Measurements from ENCODE around the gene GALNT2. TPM values are rescaled to one million over a fixed set of nuclear protein-coding genes. Genes with fewer than 3 reads are reported as not detected.

GALNT2 gene
- total RNA-seq, 1 donor from 2014 or later: 129 TPM

- H3K4me1 ChIP-seq: peaks cover 30 to 61% of the 10 kb centered on the region in 2 donors
Measured at GRCh38 chr1:230085178-230085515, 18.1 kb downstream of the GALNT2 start.

GRCh38 chr1:230086151-230086550 lies 19.1 kb downstream of the GALNT2 start:
- Histone ChIP-seq H3K9me3 (no peaks in the 10 kb centered on the region), H3K27me3 (no peaks in the 10 kb centered on the region), H3K4me3 (peak overlapping the region; percentile 11 to 14), H3K27ac (peak overlapping the region; percentile 92 to 95), H3K4me1 (peaks cover 26 to 66% of the 10 kb centered on the region in 2 donors), H3K36me3 (no peaks in the 10 kb centered on the region)
- no peak for DNase-seq (ENCODE audit: low spot score in 2 of 2)
- TF ChIP-seq, protein P1, sequence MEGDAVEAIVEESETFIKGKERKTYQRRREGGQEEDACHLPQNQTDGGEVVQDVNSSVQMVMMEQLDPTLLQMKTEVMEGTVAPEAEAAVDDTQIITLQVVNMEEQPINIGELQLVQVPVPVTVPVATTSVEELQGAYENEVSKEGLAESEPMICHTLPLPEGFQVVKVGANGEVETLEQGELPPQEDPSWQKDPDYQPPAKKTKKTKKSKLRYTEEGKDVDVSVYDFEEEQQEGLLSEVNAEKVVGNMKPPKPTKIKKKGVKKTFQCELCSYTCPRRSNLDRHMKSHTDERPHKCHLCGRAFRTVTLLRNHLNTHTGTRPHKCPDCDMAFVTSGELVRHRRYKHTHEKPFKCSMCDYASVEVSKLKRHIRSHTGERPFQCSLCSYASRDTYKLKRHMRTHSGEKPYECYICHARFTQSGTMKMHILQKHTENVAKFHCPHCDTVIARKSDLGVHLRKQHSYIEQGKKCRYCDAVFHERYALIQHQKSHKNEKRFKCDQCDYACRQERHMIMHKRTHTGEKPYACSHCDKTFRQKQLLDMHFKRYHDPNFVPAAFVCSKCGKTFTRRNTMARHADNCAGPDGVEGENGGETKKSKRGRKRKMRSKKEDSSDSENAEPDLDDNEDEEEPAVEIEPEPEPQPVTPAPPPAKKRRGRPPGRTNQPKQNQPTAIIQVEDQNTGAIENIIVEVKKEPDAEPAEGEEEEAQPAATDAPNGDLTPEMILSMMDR (IDR thresholded peaks at IDR 0.05): no peak
- intact Hi-C loops (cut with DNase I): no loop called here

More at GRCh38 chr1:230085178-230085515, 18.1 kb downstream of the GALNT2 start:
- TF ChIP-seq, protein P1 (IDR thresholded peaks at IDR 0.05): no peak
- H3K4me3 ChIP-seq: peak overlapping the region in 1 of 2 donors; percentile 12
- H3K27me3 ChIP-seq: no peaks in the 10 kb centered on the region
- intact Hi-C loops (cut with DNase I): loop anchor here (2.0 kb wide), 3 partner anchors 18 to 130 kb away; partner anchors contain the start of gene GALNT2
- no peaks in the 10 kb centered on the region for H3K36me3 ChIP-seq
- H3K9me3 ChIP-seq: no peaks in the 10 kb centered on the region
- DNase-seq (ENCODE audit: low spot score in 2 of 2): no peak
- peak overlapping the region; percentile 92 to 95 for H3K27ac ChIP-seq

- Histone ChIP-seq H3K27ac (peak overlapping the region; percentile 92 to 95), H3K27me3 (no peaks in the 10 kb centered on the region), H3K36me3 (no peaks in the 10 kb centered on the region), H3K4me1 (peaks cover 29 to 74% of the 10 kb centered on the region in 2 donors), H3K9me3 (no peaks in the 10 kb centered on the region), H3K4me3 (peak overlapping the region in 1 of 2 donors; percentile 11)
- TF ChIP-seq, protein P1 (IDR thresholded peaks at IDR 0.05): no peak
- no peak for DNase-seq (ENCODE audit: low spot score in 2 of 2)
- intact Hi-C loops (cut with DNase I): no loop called here
Measured at GRCh38 chr1:230087028-230087716, 20.1 kb downstream of the GALNT2 start.

DNA sequence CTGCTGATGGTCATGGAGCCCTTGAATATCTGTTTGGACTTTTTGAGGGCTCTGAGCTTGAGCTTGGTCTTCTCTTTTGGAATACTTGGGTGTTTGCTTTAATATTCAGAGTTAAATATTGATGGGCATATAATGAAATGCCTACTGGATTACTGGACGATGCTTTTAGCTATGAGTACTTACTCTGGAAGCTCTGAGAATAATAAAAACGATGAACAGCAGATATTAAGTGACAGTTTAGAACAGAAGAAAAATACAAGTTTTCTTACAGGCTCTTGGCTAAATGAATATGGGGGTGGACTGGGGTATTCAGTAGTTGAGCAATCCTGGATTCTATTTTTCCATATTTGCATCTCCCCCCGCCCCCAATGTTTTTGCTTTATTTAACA lies 20.7 kb downstream of the GALNT2 start:
- Histone ChIP-seq H3K36me3 (peaks cover 0 to 4% of the 10 kb centered on the region in 2 donors), H3K4me3 (no peak overlapping the region), H3K27me3 (no peaks in the 10 kb centered on the region), H3K9me3 (no peaks in the 10 kb centered on the region), H3K27ac (peak overlapping the region; percentile 92 to 95), H3K4me1 (peaks cover 29 to 77% of the 10 kb centered on the region in 2 donors)
- DNase-seq (ENCODE audit: low spot score in 2 of 2): no peak
- intact Hi-C loops (cut with DNase I): no loop called here
- TF ChIP-seq, protein P1 (IDR thresholded peaks at IDR 0.05): no peak

DNA sequence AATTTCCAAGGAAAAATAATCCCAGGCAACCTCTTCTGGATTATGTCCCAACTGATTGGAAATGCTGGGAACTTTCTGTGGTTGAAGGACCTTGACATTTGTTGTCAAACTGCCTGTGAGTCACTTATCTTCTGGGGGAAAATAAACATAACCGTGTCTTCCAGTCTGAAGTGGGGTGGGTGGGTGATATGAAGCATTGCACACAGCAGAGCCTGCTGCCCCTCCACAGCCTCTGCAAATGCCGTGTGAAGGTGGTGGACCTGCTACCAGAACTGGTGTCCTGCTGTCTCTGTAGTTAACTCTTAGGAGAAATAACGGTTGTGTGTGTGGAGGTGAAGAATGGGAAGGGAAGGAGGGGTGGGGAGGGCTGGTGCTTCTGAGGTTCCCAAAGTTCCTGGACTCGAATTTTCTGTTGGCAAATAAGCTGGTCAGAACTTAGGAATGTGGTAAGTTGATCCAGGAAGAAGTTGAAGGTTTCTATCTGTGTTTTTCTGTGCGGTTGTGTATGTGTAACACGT lies 23.2 kb downstream of the GALNT2 start:
- Histone ChIP-seq H3K27me3 (no peaks in the 10 kb centered on the region), H3K27ac (peak overlapping the region; percentile 58 to 95), H3K4me1 (peaks cover 18 to 57% of the 10 kb centered on the region in 2 donors), H3K36me3 (peaks cover 0 to 4% of the 10 kb centered on the region in 2 donors), H3K9me3 (no peaks in the 10 kb centered on the region), H3K4me3 (peak overlapping the region in 1 of 2 donors; percentile 9)
- no peak for DNase-seq (ENCODE audit: low spot score in 2 of 2)
- intact Hi-C loops (cut with DNase I): no loop called here
- TF ChIP-seq, protein P1 (IDR thresholded peaks at IDR 0.05): no peak
